ENCODE results near the gene SH3PXD2B. TPM values are rescaled to one million over a fixed set of nuclear protein-coding genes. Genes with fewer than 3 reads are reported as not detected.

SH3PXD2B gene
- total RNA-seq, 1 donor from 2014 or later = 74.1 TPM

GRCh38 chr5:172490514-172491461, 36.5 kb upstream of the SH3PXD2B start:
- H3K27me3 Mint-ChIP-seq (ENCODE audit: unreplicated experiment) = peaks cover 13% of the 10 kb centered on the region
- no peaks in the 10 kb centered on the region for H3K36me3 Mint-ChIP-seq (ENCODE audit: low read depth, unreplicated experiment)
- H3K9me3 Mint-ChIP-seq (ENCODE audit: unreplicated experiment) = no peaks in the 10 kb centered on the region
- peaks cover 13% of the 10 kb centered on the region for H3K4me1 Mint-ChIP-seq (ENCODE audit: unreplicated experiment)
- H3K27ac Mint-ChIP-seq (ENCODE audit: unreplicated experiment) = no peak overlapping the region
- no peak overlapping the region for H3K4me3 Mint-ChIP-seq (ENCODE audit: unreplicated experiment)
- DNase-seq (ENCODE audit: low spot score) = no peak
- no peak for TF ChIP-seq CTCF (IDR thresholded peaks at IDR 0.05; ENCODE audit: unreplicated experiment)

- Mint-ChIP-seq H3K4me1 (ENCODE audit: unreplicated experiment) (peaks cover 13% of the 10 kb centered on the region), H3K27me3 (ENCODE audit: unreplicated experiment) (peaks cover 13% of the 10 kb centered on the region), H3K9me3 (ENCODE audit: unreplicated experiment) (no peaks in the 10 kb centered on the region), H3K27ac (ENCODE audit: unreplicated experiment) (no peak overlapping the region), H3K36me3 (ENCODE audit: low read depth, unreplicated experiment) (peaks cover 3% of the 10 kb centered on the region), H3K4me3 (ENCODE audit: unreplicated experiment) (no peak overlapping the region)
- TF ChIP-seq CTCF (IDR thresholded peaks at IDR 0.05; ENCODE audit: unreplicated experiment) = no peak
- DNase-seq (ENCODE audit: low spot score) = no peak
Observed at GRCh38 chr5:172488221-172488620, 33.9 kb upstream of the SH3PXD2B start.

GRCh38 chr5:172487671-172488070, 33.3 kb upstream of the SH3PXD2B start:
- Mint-ChIP-seq H3K27me3 (ENCODE audit: unreplicated experiment) (peaks cover 13% of the 10 kb centered on the region), H3K4me1 (ENCODE audit: unreplicated experiment) (peaks cover 13% of the 10 kb centered on the region), H3K4me3 (ENCODE audit: unreplicated experiment) (no peak overlapping the region), H3K27ac (ENCODE audit: unreplicated experiment) (no peak overlapping the region), H3K9me3 (ENCODE audit: unreplicated experiment) (no peaks in the 10 kb centered on the region), H3K36me3 (ENCODE audit: low read depth, unreplicated experiment) (peaks cover 3% of the 10 kb centered on the region)
- no peak for TF ChIP-seq CTCF (IDR thresholded peaks at IDR 0.05; ENCODE audit: unreplicated experiment)
- no peak for DNase-seq (ENCODE audit: low spot score)

- Mint-ChIP-seq H3K4me1 (ENCODE audit: unreplicated experiment) (peaks cover 13% of the 10 kb centered on the region), H3K36me3 (ENCODE audit: low read depth, unreplicated experiment) (peaks cover 3% of the 10 kb centered on the region), H3K27ac (ENCODE audit: unreplicated experiment) (no peak overlapping the region), H3K4me3 (ENCODE audit: unreplicated experiment) (no peak overlapping the region), H3K9me3 (ENCODE audit: unreplicated experiment) (no peaks in the 10 kb centered on the region), H3K27me3 (ENCODE audit: unreplicated experiment) (peaks cover 8% of the 10 kb centered on the region)
- no peak for TF ChIP-seq CTCF (IDR thresholded peaks at IDR 0.05; ENCODE audit: unreplicated experiment)
- no peak for DNase-seq (ENCODE audit: low spot score)
Observed at GRCh38 chr5:172486912-172487311, 32.6 kb upstream of the SH3PXD2B start.

- H3K36me3 Mint-ChIP-seq (ENCODE audit: low read depth, unreplicated experiment) = peaks cover 3% of the 10 kb centered on the region
- no peak for TF ChIP-seq CTCF (IDR thresholded peaks at IDR 0.05; ENCODE audit: unreplicated experiment)
- DNase-seq (ENCODE audit: low spot score) = no peak
- no peak overlapping the region for H3K4me3 Mint-ChIP-seq (ENCODE audit: unreplicated experiment)
- H3K27ac Mint-ChIP-seq (ENCODE audit: unreplicated experiment) = no peak overlapping the region
- H3K4me1 Mint-ChIP-seq (ENCODE audit: unreplicated experiment) = peaks cover 13% of the 10 kb centered on the region
- H3K9me3 Mint-ChIP-seq (ENCODE audit: unreplicated experiment) = no peaks in the 10 kb centered on the region
- peaks cover 8% of the 10 kb centered on the region for H3K27me3 Mint-ChIP-seq (ENCODE audit: unreplicated experiment)
Observed at GRCh38 chr5:172486451-172486850, 32.1 kb upstream of the SH3PXD2B start.

Measured in endothelial cell (in vitro differentiated cells).